AG09319 (cell line): ENCODE measurements around the gene POLR3A.

Experiments used
- DNase-seq: peaks from one replicate; pipeline ENCODE4 v3.0.0-alpha.2; 2010; ENCODE audit warnings: low read depth; ENCODE audit errors: extremely low read depth
- TF ChIP-seq, protein P1 (sequence below): IDR thresholded peaks from 2 replicates; pipeline ENCODE4 v1.5.1; 2011; ENCODE audit warnings: low read depth, mild to moderate bottlenecking, inconsistent platforms, low read length, moderate library complexity

Gene POLR3A

DNA sequence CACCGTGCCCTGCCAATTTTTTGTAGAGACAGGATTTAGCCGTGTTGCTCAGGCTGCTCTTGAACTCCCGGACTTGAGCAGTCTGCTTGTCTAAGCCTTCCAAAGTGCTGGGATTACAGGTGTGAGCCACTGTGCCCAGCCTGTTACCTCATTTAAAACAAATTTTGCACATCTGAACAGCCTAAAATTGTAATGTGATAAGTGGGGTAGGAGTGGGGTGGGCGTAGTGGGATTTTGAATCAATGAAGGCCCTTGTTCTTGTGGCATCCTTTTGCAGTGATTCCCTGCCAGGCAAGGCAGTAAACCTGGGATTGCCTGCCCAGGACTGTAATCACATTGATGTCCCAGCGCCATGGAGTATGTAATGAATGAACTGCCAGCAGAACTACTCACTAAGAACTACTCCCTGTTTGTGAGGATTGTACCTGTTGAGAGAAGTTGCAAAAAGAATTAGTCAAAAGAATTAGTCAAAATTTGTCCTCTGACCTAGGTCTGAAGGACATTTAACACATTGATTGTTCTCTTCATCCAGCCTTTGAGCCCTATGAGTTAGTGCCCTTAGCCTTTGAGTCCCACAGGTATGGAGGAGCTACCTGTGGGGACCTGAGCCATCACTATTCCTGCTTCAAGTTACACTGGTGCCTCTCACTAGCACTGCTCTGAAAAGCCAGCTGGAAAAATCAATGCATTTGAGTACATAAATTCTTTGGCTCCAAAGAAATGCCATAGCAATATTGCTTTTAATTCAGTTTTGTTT, 9.7 kb upstream of the POLR3A start:
- DNase-seq: no peak
- TF ChIP-seq, protein P1, sequence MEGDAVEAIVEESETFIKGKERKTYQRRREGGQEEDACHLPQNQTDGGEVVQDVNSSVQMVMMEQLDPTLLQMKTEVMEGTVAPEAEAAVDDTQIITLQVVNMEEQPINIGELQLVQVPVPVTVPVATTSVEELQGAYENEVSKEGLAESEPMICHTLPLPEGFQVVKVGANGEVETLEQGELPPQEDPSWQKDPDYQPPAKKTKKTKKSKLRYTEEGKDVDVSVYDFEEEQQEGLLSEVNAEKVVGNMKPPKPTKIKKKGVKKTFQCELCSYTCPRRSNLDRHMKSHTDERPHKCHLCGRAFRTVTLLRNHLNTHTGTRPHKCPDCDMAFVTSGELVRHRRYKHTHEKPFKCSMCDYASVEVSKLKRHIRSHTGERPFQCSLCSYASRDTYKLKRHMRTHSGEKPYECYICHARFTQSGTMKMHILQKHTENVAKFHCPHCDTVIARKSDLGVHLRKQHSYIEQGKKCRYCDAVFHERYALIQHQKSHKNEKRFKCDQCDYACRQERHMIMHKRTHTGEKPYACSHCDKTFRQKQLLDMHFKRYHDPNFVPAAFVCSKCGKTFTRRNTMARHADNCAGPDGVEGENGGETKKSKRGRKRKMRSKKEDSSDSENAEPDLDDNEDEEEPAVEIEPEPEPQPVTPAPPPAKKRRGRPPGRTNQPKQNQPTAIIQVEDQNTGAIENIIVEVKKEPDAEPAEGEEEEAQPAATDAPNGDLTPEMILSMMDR: no peak

DNA sequence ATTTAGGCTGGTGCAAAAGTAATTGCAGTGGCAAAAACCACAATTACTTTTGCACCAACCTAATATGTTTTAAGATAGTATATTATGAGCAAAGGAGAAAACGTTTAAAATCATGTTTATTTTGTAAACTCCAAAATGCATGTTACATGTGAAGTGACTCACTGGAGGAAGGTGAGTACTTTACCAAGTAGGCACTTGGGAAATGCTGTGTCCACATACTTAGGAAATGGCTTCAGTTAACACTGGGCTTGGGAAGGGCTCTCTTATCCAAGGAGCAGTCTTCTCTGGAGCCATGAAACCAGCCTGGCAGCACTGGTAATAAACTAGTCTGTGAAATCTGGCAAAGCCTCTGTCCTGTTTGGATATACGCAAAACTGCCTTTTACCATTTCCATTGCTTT, 8.8 kb upstream of the POLR3A start:
- TF ChIP-seq, protein P1: no peak
- DNase-seq: no peak

DNA sequence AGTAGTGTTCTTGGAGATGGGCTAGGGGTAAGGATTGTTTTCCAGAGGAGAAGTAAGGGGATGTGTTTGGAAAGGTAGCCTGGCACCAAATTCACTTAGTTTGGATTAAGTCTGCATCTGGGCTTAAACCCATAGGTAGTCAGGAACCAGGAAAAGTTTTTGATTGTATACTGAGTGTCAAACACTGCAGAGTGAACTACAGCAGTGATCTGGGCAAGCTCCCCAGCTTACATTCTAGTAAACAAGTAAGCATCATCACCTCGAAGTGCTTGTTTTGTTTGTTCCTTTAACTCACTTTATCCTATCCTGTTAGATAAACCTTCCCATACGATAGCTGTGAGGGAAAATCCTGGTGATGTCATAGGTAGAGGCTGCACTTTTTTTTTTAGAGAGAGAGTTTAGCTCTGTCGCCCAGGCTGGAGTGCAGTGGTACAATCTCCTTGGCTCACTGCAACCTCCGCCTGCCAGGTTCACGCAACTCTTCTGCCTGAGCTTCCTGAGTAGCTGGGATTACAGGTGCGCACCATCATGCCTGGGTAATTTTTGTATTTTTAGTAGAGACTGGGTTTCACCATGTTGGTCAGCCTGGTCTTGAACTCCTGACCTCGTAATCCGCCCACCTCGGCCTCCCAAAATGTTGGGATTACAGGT, 6.7 kb upstream of the POLR3A start:
- no peak for DNase-seq
- TF ChIP-seq, protein P1: no peak

DNA sequence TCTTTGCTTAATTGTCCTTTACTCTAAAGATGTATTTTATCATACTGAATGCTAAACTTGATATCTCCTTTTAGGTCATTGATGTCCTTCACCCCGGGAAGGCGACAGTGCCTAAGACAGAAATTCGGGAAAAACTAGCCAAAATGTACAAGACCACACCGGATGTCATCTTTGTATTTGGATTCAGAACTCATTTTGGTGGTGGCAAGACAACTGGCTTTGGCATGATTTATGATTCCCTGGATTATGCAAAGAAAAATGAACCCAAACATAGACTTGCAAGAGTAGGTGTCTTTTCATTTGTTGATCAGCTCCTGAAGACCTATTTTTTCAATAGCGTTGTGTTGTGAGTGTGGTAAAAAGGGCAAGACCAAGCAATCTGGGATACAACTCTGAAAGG, 6.1 kb upstream of the POLR3A start:
- DNase-seq: no peak
- TF ChIP-seq, protein P1: no peak

DNA sequence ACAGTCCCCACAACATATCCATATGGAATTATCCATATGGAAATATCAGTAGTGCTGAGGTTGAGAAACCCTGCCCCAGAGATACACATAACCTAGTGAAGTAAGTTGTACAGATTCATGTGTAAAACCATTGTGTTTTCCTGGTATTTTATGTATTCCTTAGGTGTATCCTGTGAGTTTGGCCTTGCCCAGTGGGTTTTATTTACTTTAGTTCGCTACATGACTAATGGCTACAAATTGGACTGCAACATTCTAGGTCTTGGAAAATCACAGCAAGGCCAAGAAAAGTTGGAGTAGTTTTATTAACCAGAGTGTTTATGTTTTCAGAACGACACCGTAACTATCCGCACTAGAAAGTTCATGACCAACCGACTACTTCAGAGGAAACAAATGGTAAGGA, 5.7 kb upstream of the POLR3A start:
- DNase-seq: no peak
- TF ChIP-seq, protein P1: no peak

DNA sequence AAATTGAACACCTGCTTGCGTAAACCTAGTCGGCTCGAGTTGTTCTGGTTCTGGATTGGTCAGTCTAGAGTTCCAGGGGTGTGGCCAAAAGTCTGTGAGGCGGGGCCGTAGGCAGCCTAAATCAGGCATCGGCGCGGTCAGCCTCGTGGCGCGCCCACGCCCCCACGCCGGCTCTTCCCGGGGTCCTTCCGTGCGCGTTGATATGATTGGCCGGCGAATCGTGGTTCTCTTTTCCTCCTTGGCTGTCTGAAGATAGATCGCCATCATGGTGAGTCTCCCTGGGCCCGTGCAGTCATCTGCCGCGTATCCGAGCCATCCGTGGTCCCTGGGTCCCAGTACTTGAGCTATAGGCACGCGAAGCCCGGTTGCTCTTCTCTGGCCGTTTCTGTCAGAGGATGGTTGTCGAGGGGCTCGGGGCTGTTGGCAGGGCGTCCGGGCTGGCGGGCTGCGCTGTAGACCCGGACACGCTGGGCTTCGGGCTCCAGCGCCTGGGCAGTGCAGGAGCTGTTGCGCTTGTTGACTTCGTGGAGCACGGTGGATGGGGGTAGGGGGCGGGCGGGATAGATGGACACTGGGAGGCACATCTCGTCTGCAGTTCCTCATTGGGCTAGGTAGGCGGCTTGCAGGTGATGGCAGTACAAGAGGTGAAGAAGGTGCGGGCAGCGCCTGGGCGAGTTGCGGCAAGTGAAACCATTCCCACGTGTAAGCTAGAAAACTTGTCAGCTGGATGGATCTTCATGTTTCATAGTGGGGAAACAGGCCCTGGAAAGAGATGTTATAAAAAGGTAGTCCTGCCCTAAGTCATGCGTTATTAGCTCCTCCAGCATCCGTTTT, 4.5 kb upstream of the POLR3A start, which contains the start of gene RPS24:
Gene RPS24, plus strand, starts transcription at position 227 of the 834 bp plus-strand sequence. Its CDS starts 39 bp downstream, at position 266.
- peak; percentile 94 for DNase-seq
- TF ChIP-seq, protein P1: no peak

DNA sequence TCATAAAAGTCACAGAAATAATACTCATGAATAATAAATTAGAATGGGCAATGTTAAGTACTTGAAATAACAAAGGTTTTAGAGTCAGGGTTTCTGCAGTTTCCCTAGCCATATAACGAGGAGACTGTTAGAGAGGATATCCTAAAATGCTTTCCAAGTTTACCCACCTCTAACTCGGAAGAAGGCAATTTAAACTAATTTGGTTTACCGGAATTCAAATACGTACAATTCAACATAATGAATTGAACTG, 4.0 kb upstream of the POLR3A start:
- DNase-seq: no peak
- TF ChIP-seq, protein P1: no peak
